Nephron progenitor cell (in vitro differentiated cells): ENCODE measurements around the gene RUNX2.

Experiments
- DNase-seq: peaks from one replicate; pipeline ENCODE4 v3.0.0; 2021
- H3K27ac Mint-ChIP-seq: 2 replicates; pipeline ENCODE4 v1.8.0; 2021; ENCODE audit warnings: mild to moderate bottlenecking, moderate library complexity, mixed read lengths
- H3K27me3 Mint-ChIP-seq: 2 replicates; pipeline ENCODE4 v1.8.0; 2021; ENCODE audit warnings: mild to moderate bottlenecking, low read depth, mixed read lengths; ENCODE audit not compliant: poor library complexity
- H3K36me3 Mint-ChIP-seq: 2 replicates; pipeline ENCODE4 v1.8.0; 2021; ENCODE audit warnings: low read depth, mixed read lengths
- H3K4me1 Mint-ChIP-seq: 2 replicates; pipeline ENCODE4 v1.8.0; 2021; ENCODE audit warnings: mixed read lengths
- H3K4me3 Mint-ChIP-seq: 2 replicates; pipeline ENCODE4 v1.8.0; 2021; ENCODE audit warnings: mild to moderate bottlenecking, moderate library complexity, mixed read lengths
- H3K9me3 Mint-ChIP-seq: 2 replicates; pipeline ENCODE4 v1.8.0; 2021; ENCODE audit warnings: mild to moderate bottlenecking, moderate library complexity, mixed read lengths
- TF ChIP-seq, protein P1 (sequence below): fragments of 200-600 bp; sonication (generic); IDR thresholded peaks from 2 replicates; pipeline ENCODE4 v1.5.0; 2021; ENCODE audit warnings: antibody characterized with exemption

The RUNX2 gene

GRCh38 chr6:45421709-45422502 is 93.8 kb downstream of the RUNX2 start:
- Mint-ChIP-seq H3K36me3 (no peaks in the 10 kb centered on the region), H3K27me3 (peaks cover 88% of the 10 kb centered on the region), H3K9me3 (no peaks in the 10 kb centered on the region), H3K27ac (peak overlapping the region; percentile 82), H3K4me3 (peak overlapping the region; percentile 95), H3K4me1 (peaks cover 38% of the 10 kb centered on the region)
- TF ChIP-seq, protein P1, sequence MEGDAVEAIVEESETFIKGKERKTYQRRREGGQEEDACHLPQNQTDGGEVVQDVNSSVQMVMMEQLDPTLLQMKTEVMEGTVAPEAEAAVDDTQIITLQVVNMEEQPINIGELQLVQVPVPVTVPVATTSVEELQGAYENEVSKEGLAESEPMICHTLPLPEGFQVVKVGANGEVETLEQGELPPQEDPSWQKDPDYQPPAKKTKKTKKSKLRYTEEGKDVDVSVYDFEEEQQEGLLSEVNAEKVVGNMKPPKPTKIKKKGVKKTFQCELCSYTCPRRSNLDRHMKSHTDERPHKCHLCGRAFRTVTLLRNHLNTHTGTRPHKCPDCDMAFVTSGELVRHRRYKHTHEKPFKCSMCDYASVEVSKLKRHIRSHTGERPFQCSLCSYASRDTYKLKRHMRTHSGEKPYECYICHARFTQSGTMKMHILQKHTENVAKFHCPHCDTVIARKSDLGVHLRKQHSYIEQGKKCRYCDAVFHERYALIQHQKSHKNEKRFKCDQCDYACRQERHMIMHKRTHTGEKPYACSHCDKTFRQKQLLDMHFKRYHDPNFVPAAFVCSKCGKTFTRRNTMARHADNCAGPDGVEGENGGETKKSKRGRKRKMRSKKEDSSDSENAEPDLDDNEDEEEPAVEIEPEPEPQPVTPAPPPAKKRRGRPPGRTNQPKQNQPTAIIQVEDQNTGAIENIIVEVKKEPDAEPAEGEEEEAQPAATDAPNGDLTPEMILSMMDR, result no peak
- peak; percentile 69 for DNase-seq

DNA sequence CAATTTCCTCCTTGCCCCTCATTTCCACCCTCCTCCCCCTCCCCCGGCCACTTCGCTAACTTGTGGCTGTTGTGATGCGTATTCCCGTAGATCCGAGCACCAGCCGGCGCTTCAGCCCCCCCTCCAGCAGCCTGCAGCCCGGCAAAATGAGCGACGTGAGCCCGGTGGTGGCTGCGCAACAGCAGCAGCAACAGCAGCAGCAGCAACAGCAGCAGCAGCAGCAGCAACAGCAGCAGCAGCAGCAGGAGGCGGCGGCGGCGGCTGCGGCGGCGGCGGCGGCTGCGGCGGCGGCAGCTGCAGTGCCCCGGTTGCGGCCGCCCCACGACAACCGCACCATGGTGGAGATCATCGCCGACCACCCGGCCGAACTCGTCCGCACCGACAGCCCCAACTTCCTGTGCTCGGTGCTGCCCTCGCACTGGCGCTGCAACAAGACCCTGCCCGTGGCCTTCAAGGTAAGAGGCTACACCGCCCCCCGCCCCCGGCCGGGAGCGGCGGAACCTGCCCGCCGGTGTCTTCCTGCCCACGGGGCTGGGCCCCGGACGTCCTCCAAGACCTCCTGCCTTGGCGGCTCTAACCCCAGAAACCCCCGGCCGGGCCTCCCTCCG is 94.5 kb downstream of the RUNX2 start:
- H3K4me1 Mint-ChIP-seq, result peaks cover 37% of the 10 kb centered on the region
- peaks cover 86% of the 10 kb centered on the region for H3K27me3 Mint-ChIP-seq
- no peaks in the 10 kb centered on the region for H3K36me3 Mint-ChIP-seq
- no peak overlapping the region for H3K27ac Mint-ChIP-seq
- DNase-seq, result peak; percentile 60
- TF ChIP-seq, protein P1, result no peak
- peak overlapping the region; percentile 95 for H3K4me3 Mint-ChIP-seq
- no peaks in the 10 kb centered on the region for H3K9me3 Mint-ChIP-seq

- peaks cover 37% of the 10 kb centered on the region for H3K4me1 Mint-ChIP-seq
- peak overlapping the region; percentile 95 for H3K4me3 Mint-ChIP-seq
- no peak overlapping the region for H3K27ac Mint-ChIP-seq
- H3K27me3 Mint-ChIP-seq, result peaks cover 81% of the 10 kb centered on the region
- peak; percentile 69 for DNase-seq
- H3K36me3 Mint-ChIP-seq, result no peaks in the 10 kb centered on the region
- TF ChIP-seq, protein P1, result no peak
- no peaks in the 10 kb centered on the region for H3K9me3 Mint-ChIP-seq
These were observed 95.1 kb downstream of the RUNX2 start for GRCh38 chr6:45423111-45423823.

GRCh38 chr6:45423824-45424450 is 95.8 kb downstream of the RUNX2 start:
- no peak overlapping the region for H3K27ac Mint-ChIP-seq
- TF ChIP-seq, protein P1, result no peak
- no peaks in the 10 kb centered on the region for H3K36me3 Mint-ChIP-seq
- H3K4me1 Mint-ChIP-seq, result peaks cover 37% of the 10 kb centered on the region
- no peaks in the 10 kb centered on the region for H3K9me3 Mint-ChIP-seq
- DNase-seq, result peak; percentile 45
- H3K27me3 Mint-ChIP-seq, result peaks cover 81% of the 10 kb centered on the region
- H3K4me3 Mint-ChIP-seq, result peak overlapping the region; percentile 79

DNA sequence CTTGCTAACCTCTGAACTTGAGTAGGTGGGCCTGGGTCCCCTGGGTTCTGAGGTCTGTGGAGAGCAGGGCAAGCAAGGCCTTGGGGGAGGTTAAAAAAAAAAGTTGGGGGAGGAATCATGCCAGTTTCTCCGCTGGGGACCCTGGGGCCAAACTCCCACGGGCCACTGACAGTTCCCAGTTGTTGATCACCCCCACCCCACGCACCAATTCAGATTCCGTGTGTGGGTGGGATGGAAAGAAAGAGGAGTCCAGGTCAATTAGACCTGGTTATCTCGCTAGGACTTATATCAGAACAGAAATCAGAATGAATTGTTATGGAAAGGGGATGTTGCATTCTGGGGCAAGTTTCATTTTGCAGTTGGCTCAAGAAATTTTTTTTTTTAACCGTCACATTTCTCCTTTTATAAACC is 96.3 kb downstream of the RUNX2 start:
- H3K4me1 Mint-ChIP-seq, result peaks cover 32% of the 10 kb centered on the region
- H3K27me3 Mint-ChIP-seq, result peaks cover 81% of the 10 kb centered on the region
- H3K4me3 Mint-ChIP-seq, result peak overlapping the region; percentile 79
- H3K27ac Mint-ChIP-seq, result no peak overlapping the region
- no peaks in the 10 kb centered on the region for H3K9me3 Mint-ChIP-seq
- no peaks in the 10 kb centered on the region for H3K36me3 Mint-ChIP-seq
- TF ChIP-seq, protein P1, result no peak
- DNase-seq, result no peak
